ENCODE results near the gene LPP.
"Not testable (repeated sequence)": the region's sequence is repeated elsewhere in the genome, so short reads cannot be mapped to it uniquely, and the experiment has no call there.

The LPP gene

GRCh38 chr3:188636292-188636691 is 482.3 kb downstream of the LPP start:
- DNase-seq (ENCODE audit: low spot score): not testable (repeated sequence)

- DNase-seq (ENCODE audit: low spot score): no peak
Observed at GRCh38 chr3:188641076-188641475, 487.1 kb downstream of the LPP start.

- no peak for DNase-seq (ENCODE audit: low spot score)
Observed at GRCh38 chr3:188643736-188644135, 489.8 kb downstream of the LPP start.

GRCh38 chr3:188646592-188646991 is 492.6 kb downstream of the LPP start:
- DNase-seq (ENCODE audit: low spot score): peak; percentile 27

GRCh38 chr3:188647237-188647636 is 493.3 kb downstream of the LPP start:
- DNase-seq (ENCODE audit: low spot score): no peak

GRCh38 chr3:188649521-188649920 is 495.6 kb downstream of the LPP start:
- no peak for DNase-seq (ENCODE audit: low spot score)

GRCh38 chr3:188656196-188656982 is 502.4 kb downstream of the LPP start:
- DNase-seq (ENCODE audit: low spot score): peak; percentile 72

- DNase-seq (ENCODE audit: low spot score): no peak
Observed at GRCh38 chr3:188658606-188659005, 504.6 kb downstream of the LPP start.

GRCh38 chr3:188659449-188660090 is 505.6 kb downstream of the LPP start:
- no peak for DNase-seq (ENCODE audit: low spot score)

GRCh38 chr3:188660415-188660814 is 506.5 kb downstream of the LPP start:
- no peak for DNase-seq (ENCODE audit: low spot score)

GRCh38 chr3:188661806-188662205 is 507.8 kb downstream of the LPP start:
- DNase-seq (ENCODE audit: low spot score): no peak

- no peak for DNase-seq (ENCODE audit: low spot score)
Observed at GRCh38 chr3:188662214-188662613, 508.3 kb downstream of the LPP start.

GRCh38 chr3:188662795-188663194 is 508.8 kb downstream of the LPP start:
- DNase-seq (ENCODE audit: low spot score): no peak

GRCh38 chr3:188663839-188664238 is 509.9 kb downstream of the LPP start:
- DNase-seq (ENCODE audit: low spot score): no peak

GRCh38 chr3:188664795-188665194 is 510.8 kb downstream of the LPP start:
- no peak for DNase-seq (ENCODE audit: low spot score)

- no peak for DNase-seq (ENCODE audit: low spot score)
Observed at GRCh38 chr3:188667926-188668325, 514.0 kb downstream of the LPP start.

- DNase-seq (ENCODE audit: low spot score): no peak
Observed at GRCh38 chr3:188670446-188670845, 516.5 kb downstream of the LPP start.

- DNase-seq (ENCODE audit: low spot score): no peak
Observed at GRCh38 chr3:188671971-188672370, 518.0 kb downstream of the LPP start.

GRCh38 chr3:188672840-188673239 is 518.9 kb downstream of the LPP start:
- no peak for DNase-seq (ENCODE audit: low spot score)

- no peak for DNase-seq (ENCODE audit: low spot score)
Observed at GRCh38 chr3:188673646-188674186, 519.8 kb downstream of the LPP start.

GRCh38 chr3:188674595-188674994 is 520.6 kb downstream of the LPP start:
- DNase-seq (ENCODE audit: low spot score): no peak

GRCh38 chr3:188677344-188677743 is 523.4 kb downstream of the LPP start:
- DNase-seq (ENCODE audit: low spot score): no peak

- no peak for DNase-seq (ENCODE audit: low spot score)
Observed at GRCh38 chr3:188680189-188680588, 526.2 kb downstream of the LPP start.

Data from kidney capillary endothelial cell (primary cell).